Stimulated activated CD8-positive, alpha-beta memory T cell treated with anti-CD3 and anti-CD28 coated beads, Interleukin-7, amount 100 ng/mL, for 24 hours (primary cell): Measurements from ENCODE around the gene SCGB1D4.

Experiments used
- DNase-seq: peaks from one replicate; pipeline ENCODE4 v3.0.0-alpha.2; 2020; ENCODE audit warnings: low read depth

The SCGB1D4 gene

DNA sequence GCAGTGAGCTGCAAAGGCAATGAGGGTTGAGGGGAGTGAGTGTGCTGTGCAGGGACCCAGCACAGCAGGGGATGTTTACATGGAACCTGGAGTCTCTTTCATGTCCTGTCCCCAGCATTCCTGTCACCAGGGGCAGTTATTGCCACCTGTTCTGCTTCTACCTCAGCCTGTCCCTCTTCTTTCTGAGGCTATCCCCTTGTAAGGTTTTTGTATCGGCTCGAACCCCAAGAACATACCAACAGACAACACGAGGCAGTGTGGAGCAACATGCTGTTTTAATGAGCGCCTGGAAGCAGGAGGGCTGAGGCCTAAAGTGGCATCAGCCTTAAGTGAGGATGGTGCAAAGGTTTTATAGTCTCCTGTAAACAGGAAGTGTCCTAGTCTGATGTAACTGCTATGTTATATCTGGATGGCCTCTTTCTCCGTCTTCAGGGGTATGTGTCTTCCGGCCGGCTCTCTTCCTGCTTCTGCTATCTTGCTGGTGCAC, 25.0 kb downstream of the SCGB1D4 start:
- DNase-seq, result no peak

GRCh38 chr11:62273284-62273683, 25.6 kb downstream of the SCGB1D4 start:
- DNase-seq, result no peak

DNA sequence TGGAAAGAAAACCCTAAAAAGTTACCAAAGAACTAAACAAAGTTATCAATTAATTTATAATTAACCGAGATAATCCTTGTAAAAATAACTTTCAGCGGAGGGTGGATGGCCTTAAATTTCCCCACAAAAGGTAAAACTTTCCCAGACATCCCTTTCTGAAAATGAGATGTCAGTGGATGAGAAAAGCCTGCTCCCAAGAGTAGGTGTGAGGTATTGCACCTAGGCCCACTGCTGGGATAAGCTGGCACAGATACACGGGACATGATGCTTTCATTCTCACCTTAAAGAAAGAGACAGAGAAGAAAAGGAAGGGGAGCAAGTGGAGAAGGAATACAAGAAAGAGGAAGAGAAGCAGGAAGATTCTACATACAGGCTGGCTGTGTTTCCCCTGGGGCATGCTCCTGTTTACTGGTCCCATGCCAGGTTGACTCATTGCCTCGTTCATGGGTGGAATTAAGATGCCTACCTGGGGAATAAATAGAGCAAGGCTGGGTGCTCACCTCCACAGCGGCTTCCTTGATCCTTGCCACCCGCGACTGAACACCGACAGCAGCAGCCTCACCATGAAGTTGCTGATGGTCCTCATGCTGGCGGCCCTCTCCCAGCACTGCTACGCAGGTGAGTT, 29.1 kb downstream of the SCGB1D4 start, which contains the start of gene SCGB2A2:
Gene SCGB2A2 (plus strand): TSS at position 505 of the 625 bp plus-strand sequence. CDS start 59 bp downstream, at position 564.
- no peak for DNase-seq

GRCh38 chr11:62267576-62267975, 31.3 kb downstream of the SCGB1D4 start:
- DNase-seq, result no peak

GRCh38 chr11:62267050-62267449, 31.8 kb downstream of the SCGB1D4 start:
- DNase-seq, result no peak

DNA sequence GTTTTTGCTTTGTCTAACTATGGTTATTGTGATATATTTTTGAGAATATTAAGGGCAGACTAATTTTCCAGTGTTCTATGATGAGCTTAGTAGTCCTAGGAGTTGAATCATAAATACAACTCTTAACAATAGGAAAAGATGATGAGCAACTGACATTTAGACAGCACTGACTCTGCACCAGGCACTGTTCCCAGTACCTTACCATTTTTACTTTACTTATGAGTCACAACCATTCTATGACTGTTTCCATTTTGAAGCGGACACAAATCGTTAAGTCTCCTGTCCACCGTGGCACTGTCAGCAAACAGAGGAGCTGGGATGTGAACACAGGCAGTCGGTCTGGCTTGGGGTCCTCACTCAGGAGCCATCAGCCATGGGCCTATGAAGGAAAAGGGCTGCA, 32.3 kb downstream of the SCGB1D4 start:
- DNase-seq, result no peak

DNA sequence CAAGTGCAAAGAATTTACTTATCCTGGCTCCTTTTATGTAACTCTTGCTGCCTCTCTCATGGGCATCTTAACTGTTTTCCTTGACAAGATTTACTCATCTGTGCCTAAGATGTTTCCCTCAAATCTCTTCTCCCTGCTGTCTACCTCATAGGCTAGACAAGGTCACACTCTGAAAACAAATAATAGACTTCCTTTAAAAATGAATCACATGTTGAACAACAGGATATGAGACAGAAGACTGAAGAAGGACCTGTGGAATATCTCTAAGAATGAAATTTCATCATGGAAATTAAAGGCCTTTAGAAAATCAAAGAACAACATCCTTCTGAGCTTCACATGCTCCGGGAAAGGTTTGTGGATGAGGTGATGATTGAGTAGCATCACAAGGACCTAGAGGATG, 34.9 kb downstream of the SCGB1D4 start:
- no peak for DNase-seq

DNA sequence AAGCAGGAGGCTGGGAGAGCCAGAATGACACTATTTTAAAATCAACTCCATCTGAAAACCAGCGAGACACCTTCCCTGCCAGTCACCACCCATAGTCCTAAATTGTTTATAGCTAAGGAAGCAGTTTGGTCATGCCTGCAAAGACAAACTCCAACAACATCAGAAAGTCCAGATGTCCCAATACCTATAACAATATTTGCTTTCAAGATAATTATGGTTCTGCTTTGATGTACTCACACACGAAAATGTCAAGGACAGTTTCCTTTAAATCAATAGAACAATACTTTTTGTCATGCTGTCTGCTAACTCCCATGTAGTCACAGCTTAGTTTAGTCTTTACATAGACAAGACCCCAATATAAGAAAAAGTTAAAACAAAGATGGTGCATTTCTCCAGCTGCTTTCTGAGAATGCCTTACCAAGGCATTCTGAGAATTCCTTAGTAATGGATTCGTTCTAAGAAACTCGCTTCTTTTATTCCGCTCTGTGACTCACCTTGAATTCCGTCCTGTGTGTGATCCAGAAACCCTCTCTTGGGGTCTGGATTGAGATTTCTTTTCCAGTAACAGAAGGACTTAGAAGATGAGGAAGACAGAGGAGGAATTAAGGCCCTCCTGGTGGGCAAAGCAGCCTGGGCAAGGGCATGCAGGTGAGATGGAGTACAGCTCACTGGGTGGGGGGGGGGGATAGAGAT, 38.5 kb downstream of the SCGB1D4 start:
- DNase-seq, result no peak

DNA sequence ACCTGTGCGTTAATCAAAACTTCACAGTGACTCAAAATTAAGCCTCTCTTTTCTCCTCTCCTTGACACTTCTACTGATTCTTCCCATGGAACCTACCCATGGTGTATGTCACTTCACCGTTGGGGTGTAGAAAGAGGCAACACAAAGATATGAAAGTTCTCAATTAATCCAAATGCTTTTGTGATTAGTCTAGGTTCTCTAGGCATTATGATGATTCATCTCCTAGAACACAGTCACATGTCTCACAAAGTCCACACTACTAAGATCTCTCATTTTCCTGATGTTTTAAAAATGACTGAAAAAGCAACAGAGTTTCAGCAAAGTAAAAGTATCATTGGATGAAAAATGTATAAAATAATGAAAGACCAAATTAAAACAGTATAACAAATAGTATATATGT, 42.6 kb downstream of the SCGB1D4 start:
- no peak for DNase-seq

- DNase-seq, result no peak
These were observed 44.8 kb downstream of the SCGB1D4 start for GRCh38 chr11:62253999-62254542.

DNA sequence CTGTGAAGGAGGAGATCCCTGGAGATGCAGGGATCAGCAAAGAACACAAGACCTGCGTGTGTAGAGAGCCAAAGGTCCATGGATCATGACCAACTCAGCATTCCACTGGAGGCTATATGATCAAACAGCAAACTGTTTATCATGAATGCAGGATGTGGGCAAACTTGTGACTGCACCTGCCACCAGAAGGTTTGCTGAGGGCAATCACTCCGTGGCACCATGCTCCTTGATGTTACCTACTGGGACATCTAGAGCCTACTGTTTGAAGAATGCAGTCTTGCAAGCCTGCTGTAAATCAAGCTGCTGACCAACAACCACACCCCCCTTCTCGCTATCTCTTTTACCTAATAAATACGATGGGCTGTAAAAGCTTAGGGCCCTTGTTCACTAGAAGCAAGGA, 47.2 kb downstream of the SCGB1D4 start:
- no peak for DNase-seq
